Measurements from ENCODE around the gene DOCK2. TPM values are rescaled to one million over a fixed set of nuclear protein-coding genes. Genes with fewer than 3 reads are reported as not detected.

Gene DOCK2
- total and polyA plus RNA-seq, 2 donors (not counting 3 experiments of a cell fraction or from before 2014, with no cell fraction given) = 0.62 to 4.8 TPM

GRCh38 chr5:169753795-169754194, 116.7 kb downstream of the DOCK2 start:
- H3K9me1 ChIP-seq (replicated peaks; ENCODE audit: control insufficient read depth, extremely low read depth, insufficient read depth, low read length) = no peaks in the 10 kb centered on the region
- FAIRE-seq = no peak
- intact Hi-C loops (cut with micrococcal nuclease) = no loop called here
- H3K9me3 ChIP-seq (replicated peaks; ENCODE audit: control insufficient read depth, insufficient read depth, low read length) = no peaks in the 10 kb centered on the region
- H4K20me1 ChIP-seq (replicated peaks; ENCODE audit: control insufficient read depth, extremely low read depth, insufficient read depth, low read length) = no peaks in the 10 kb centered on the region
- CTCF ChIA-PET = interaction anchor here (1.1 kb wide), 1 partner anchor 52 kb away, joined by 3 read pairs; no protein-coding TSS in a partner anchor
- no TSS peak for BruUV-seq (replicated peaks)
- no peaks in the 10 kb centered on the region for H3K79me2 ChIP-seq (ENCODE audit: control insufficient read depth, insufficient read depth, low read length)
- dilution Hi-C loops (cut with MboI; ENCODE audit: extremely low pct_ligation_motif_present, low sequenced_read_pairs) = no loop called here
- H3K27me3 ChIP-seq (ENCODE audit: control insufficient read depth in 2 of 2, insufficient read depth in 2 of 2, low read length in 2 of 2) = peaks cover 0 to 3% of the 10 kb centered on the region in 2 experiments
- no peak for TF ChIP-seq CTCF (IDR thresholded peaks at IDR 0.05; ENCODE audit: extremely low read depth in 1 of 2, insufficient read depth in 1 of 2, low read depth in 1 of 2, low read length in 2 of 2)
- no peak for TF ChIP-seq MYC (IDR thresholded peaks at IDR 0.05; ENCODE audit: low read depth, low read length)
- no peak for TF ChIP-seq FOS (IDR thresholded peaks at IDR 0.05; ENCODE audit: borderline replicate concordance, insufficient read depth, low read length)
- TF ChIP-seq, protein P1, sequence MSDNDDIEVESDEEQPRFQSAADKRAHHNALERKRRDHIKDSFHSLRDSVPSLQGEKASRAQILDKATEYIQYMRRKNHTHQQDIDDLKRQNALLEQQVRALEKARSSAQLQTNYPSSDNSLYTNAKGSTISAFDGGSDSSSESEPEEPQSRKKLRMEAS (IDR thresholded peaks at IDR 0.05; ENCODE audit: insufficient read depth, insufficient read length) = no peak
- no peak for TF ChIP-seq POLR2AphosphoS5 (IDR thresholded peaks at IDR 0.05; ENCODE audit: insufficient read depth, low read depth, low read length)
- no peak for TF ChIP-seq EZH2 (IDR thresholded peaks at IDR 0.05; ENCODE audit: borderline replicate concordance, low read depth, low read length, severe bottlenecking)
- TF ChIP-seq JUN (IDR thresholded peaks at IDR 0.05; ENCODE audit: borderline replicate concordance, insufficient read depth, insufficient read length, low read depth) = no peak
- no peak for TF ChIP-seq GATA2 (IDR thresholded peaks at IDR 0.05; ENCODE audit: insufficient read depth, insufficient read length, low read depth, low read length)
- no peak for TF ChIP-seq POLR2A (IDR thresholded peaks at IDR 0.05; ENCODE audit: low read depth, low read length)
- H3K4me3 ChIP-seq (replicated peaks in 1 of 3; ENCODE audit: insufficient read depth in 1 of 3, low read depth in 1 of 3, low read length in 3 of 3) = no peak overlapping the region
- H3K4me1 ChIP-seq (ENCODE audit: control insufficient read depth, extremely low read depth, insufficient read depth, low read length) = no peaks in the 10 kb centered on the region
- no peak overlapping the region for H2AFZ ChIP-seq (ENCODE audit: low read depth, low read length)
- DNase-seq (ENCODE audit: low read depth, low spot score) = no peak
- no peaks in the 10 kb centered on the region for H3K36me3 ChIP-seq (ENCODE audit: control insufficient read depth in 2 of 2, extremely low read depth in 1 of 2, insufficient read depth in 2 of 2, low read length in 2 of 2)
- no peak overlapping the region for H3K4me2 ChIP-seq (ENCODE audit: insufficient read depth, low read length)
- POLR2A ChIA-PET = no interaction called here
- no peak overlapping the region for H3K9ac ChIP-seq (replicated peaks; ENCODE audit: extremely low read depth, insufficient read depth, low read length)
- no peak overlapping the region for H3K27ac ChIP-seq (ENCODE audit: insufficient read depth, low read depth, low read length)
